Measurements from ENCODE around the gene TMEM131L.

TMEM131L gene

DNA sequence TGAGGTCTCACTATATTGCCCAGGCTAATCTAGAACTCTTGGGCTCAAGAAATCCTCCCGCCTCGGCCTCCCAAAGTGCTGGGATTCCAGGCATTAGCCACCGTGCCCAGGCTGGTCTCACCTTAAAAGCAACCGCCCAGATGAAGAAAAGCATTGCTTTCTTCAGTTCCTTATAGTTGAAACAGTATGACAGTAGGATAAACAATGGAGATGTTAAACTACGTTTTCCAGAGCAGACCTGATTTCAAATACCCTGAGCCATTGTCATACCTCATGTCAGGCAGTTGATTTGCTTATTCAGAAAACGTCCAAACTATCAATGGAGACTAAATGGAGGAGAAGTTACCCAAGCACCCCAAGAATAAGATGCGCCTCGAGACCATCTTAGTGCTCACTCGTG is 26.3 kb upstream of the TMEM131L start:
- TF ChIP-seq, protein P1, sequence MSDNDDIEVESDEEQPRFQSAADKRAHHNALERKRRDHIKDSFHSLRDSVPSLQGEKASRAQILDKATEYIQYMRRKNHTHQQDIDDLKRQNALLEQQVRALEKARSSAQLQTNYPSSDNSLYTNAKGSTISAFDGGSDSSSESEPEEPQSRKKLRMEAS (IDR thresholded peaks at IDR 0.05): no peak
- TF ChIP-seq, protein P2, sequence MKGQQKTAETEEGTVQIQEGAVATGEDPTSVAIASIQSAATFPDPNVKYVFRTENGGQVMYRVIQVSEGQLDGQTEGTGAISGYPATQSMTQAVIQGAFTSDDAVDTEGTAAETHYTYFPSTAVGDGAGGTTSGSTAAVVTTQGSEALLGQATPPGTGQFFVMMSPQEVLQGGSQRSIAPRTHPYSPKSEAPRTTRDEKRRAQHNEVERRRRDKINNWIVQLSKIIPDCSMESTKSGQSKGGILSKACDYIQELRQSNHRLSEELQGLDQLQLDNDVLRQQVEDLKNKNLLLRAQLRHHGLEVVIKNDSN (IDR thresholded peaks at IDR 0.05): no peak
- TF ChIP-seq TEAD4 (IDR thresholded peaks at IDR 0.05): no peak
- TF ChIP-seq ZBTB7A (IDR thresholded peaks at IDR 0.05; ENCODE audit: low read depth): no peak
- no peak for TF ChIP-seq EGR1 (IDR thresholded peaks at IDR 0.05)
- no peak for TF ChIP-seq CEBPB (IDR thresholded peaks at IDR 0.05)
- TF ChIP-seq NFIC (IDR thresholded peaks at IDR 0.05): no peak
- no peak for TF ChIP-seq TCF12 (IDR thresholded peaks at IDR 0.05; ENCODE audit: low read depth)
- no peak for TF ChIP-seq TAF1 (IDR thresholded peaks at IDR 0.05; ENCODE audit: low read depth)
- TF ChIP-seq REST (IDR thresholded peaks at IDR 0.05; ENCODE audit: low read depth): no peak

DNA sequence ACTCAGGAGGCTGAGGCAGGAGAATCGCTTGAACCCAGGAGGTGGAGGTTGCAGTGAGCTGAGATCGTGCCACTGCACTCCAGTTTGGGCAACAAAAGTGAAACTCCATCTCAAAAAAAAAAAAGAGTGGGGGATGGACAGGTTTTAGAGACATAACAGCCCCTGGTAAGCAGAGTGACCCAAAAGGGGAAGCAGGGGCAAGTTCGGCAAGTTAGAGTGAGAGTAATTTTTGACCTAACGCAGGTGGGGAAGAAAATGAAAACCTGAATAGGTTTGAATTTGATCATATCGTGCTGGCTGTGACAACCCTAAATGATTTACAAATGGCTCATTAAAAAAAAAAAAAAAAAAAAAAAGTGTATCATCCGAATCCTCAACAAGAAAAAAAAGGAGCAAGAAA is 25.7 kb upstream of the TMEM131L start:
- TF ChIP-seq FOXM1 (IDR thresholded peaks at IDR 0.05; ENCODE audit: borderline replicate concordance, low read depth) (no peak), RAD21 (IDR thresholded peaks at IDR 0.05; ENCODE audit: low read depth) (no peak), REST (IDR thresholded peaks at IDR 0.05; ENCODE audit: low read depth) (no peak), EGR1 (IDR thresholded peaks at IDR 0.05) (no peak), CREB1 (IDR thresholded peaks at IDR 0.05; ENCODE audit: low read depth) (no peak), ZBTB7A (IDR thresholded peaks at IDR 0.05; ENCODE audit: low read depth) (no peak), TAF1 (IDR thresholded peaks at IDR 0.05; ENCODE audit: low read depth) (no peak), TEAD4 (IDR thresholded peaks at IDR 0.05) (no peak), YY1 (IDR thresholded peaks at IDR 0.05; ENCODE audit: low read depth) (no peak)
- TF ChIP-seq, protein P1 (IDR thresholded peaks at IDR 0.05): no peak

- TF ChIP-seq RAD21 (IDR thresholded peaks at IDR 0.05; ENCODE audit: low read depth) (no peak), YY1 (IDR thresholded peaks at IDR 0.05; ENCODE audit: low read depth) (no peak), CEBPB (IDR thresholded peaks at IDR 0.05) (no peak), ZBTB7A (IDR thresholded peaks at IDR 0.05; ENCODE audit: low read depth) (no peak), FOXM1 (IDR thresholded peaks at IDR 0.05; ENCODE audit: borderline replicate concordance, low read depth) (no peak), CREB1 (IDR thresholded peaks at IDR 0.05; ENCODE audit: low read depth) (no peak), EGR1 (IDR thresholded peaks at IDR 0.05) (no peak), NFIC (IDR thresholded peaks at IDR 0.05) (no peak), TEAD4 (IDR thresholded peaks at IDR 0.05) (no peak), TAF1 (IDR thresholded peaks at IDR 0.05; ENCODE audit: low read depth) (no peak), EP300 (IDR thresholded peaks at IDR 0.05; ENCODE audit: borderline replicate concordance) (no peak), TCF12 (IDR thresholded peaks at IDR 0.05; ENCODE audit: low read depth) (no peak), REST (IDR thresholded peaks at IDR 0.05; ENCODE audit: low read depth) (no peak)
- TF ChIP-seq, protein P1 (IDR thresholded peaks at IDR 0.05): no peak
- TF ChIP-seq, protein P2 (IDR thresholded peaks at IDR 0.05): no peak
Observed at GRCh38 chr4:153447175-153447905, 18.8 kb upstream of the TMEM131L start.

DNA sequence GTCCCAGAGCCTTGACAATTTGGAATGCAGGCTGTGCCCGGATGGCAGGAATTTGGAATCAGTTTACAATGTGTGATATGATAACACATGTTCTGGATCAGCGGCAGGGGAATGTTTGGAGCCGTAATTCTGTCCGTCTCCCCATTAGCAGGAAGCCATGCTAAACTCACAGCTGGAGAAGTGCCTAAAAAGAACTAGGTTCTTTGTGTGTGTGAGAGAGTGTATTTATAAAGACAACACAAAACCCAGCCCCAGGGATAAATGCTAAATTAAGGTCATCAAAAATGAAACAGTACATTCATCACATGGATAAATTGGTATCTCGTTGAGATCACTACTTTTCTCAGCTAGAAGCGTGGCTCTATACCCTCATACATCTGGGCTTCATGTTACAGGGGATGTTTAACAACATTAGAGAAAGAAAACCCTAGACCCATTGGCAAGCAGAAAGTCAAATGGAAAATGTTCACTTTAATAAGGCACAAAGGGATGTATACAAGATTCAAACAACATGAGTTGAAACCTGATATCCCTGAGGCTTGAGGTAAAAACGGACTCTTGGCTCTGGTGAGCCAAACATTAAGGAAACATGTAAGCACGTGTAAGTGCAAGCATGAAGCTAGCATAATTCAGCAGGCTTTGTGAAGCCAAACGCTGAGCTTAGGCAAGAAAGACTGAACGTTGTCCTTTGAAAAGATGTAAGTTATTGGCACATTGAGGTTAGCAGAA is 18.0 kb upstream of the TMEM131L start:
- TF ChIP-seq, protein P1 (IDR thresholded peaks at IDR 0.05): peak; percentile 68; the same call in 1 of the 2 replicates
- no peak for TF ChIP-seq YY1 (IDR thresholded peaks at IDR 0.05; ENCODE audit: low read depth)

All from Ishikawa (cell line).